ENCODE data around the gene SLC25A48.
"Not testable (repeated sequence)": the region's sequence is repeated elsewhere in the genome, so short reads cannot be mapped to it uniquely, and the experiment has no call there.

The SLC25A48 gene

DNA sequence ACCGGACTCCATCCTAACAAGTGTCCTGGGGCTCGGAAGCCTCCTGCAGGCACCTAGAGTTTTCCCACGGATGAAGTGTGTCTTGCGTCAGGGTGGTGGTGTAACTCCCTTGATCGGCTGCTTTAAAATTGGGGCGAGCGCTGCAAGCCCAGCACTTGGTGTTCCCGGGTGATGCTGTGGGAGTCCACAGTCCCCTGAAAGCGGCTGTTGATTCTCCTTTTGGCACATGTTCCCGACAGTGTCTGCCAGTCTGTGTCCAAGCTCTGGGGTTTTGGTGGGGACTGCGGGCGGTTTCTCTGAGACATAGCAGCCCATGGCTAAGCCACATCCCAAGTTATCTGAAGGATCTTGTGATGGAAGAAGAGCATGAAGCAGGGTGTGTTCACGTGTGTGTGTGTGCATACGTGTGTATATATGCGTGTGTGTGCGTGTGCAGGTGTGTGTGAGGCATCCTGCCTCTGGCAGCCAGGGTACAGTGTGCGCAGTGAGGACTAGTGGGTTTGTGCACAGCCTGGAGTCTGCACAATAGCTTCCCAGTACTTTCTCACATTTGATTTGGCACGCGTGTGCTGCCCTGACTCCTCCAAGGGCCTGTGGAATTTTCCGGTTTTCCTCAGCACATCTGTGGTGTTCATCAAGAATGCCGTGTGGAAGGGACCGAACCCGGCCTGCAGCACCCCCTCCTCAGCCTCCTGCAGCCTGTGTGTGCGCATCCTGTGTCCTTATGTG is 16.9 kb downstream of the SLC25A48 start:
- H3K4me3 ChIP-seq = no peak overlapping the region
- no peak for DNase-seq
- no peaks in the 10 kb centered on the region for H3K36me3 ChIP-seq
- no peaks in the 10 kb centered on the region for H3K4me1 ChIP-seq
- TF ChIP-seq CTCF (IDR thresholded peaks at IDR 0.05) = no peak
- H3K27me3 ChIP-seq = no peaks in the 10 kb centered on the region
- intact Hi-C loops (cut with DNase I; ENCODE audit: low total_unique reads) = no loop called here
- no peaks in the 10 kb centered on the region for H3K9me3 ChIP-seq
- no peak overlapping the region for H3K27ac ChIP-seq

DNA sequence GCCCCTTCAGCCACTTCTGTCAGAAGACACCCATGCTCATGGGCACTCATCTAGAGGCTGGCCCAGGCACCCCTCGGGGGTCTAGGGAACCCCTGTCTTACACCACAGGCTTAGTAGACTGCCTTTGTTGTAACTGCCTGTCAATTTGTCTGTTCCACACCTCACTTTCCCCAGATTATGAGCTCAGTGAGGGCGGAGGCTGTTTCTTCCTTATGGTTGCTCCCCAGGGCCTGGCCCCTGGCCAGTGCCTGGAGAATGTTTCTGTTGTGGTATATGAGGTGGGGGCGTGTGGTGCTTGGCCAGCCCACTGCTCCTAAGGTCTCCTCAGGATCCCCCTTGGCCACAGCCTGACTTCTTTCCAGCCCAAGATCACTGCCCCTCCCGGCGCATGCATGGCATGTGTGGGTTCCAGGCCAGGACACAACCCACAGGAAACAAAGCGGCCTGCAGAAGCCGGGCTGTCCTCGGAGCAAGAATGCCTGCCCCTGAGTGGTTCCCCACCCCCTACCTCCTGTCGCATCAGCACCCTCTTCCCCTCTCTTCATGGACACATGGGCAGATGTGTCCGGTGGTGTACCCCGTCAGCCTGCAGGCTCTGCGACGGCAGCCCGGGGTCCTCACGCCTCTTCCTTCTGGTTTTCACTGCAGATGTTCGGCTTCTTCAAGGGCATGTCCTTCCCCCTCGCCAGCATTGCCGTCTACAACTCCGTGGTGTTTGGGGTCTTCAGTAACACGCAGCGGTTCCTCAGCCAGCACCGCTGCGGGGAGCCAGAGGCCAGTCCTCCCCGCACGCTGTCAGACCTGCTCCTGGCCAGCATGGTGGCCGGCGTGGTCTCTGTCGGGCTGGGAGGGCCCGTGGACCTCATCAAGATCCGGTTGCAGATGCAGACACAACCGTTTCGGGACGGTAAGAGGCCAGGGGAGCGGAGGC is 17.7 kb downstream of the SLC25A48 start:
- Histone ChIP-seq H3K4me3 (no peak overlapping the region), H3K9me3 (no peaks in the 10 kb centered on the region), H3K4me1 (no peaks in the 10 kb centered on the region), H3K27me3 (no peaks in the 10 kb centered on the region), H3K27ac (no peak overlapping the region), H3K36me3 (no peaks in the 10 kb centered on the region)
- intact Hi-C loops (cut with DNase I; ENCODE audit: low total_unique reads) = no loop called here
- TF ChIP-seq CTCF (IDR thresholded peaks at IDR 0.05) = no peak
- DNase-seq = no peak

- no peak for TF ChIP-seq CTCF (IDR thresholded peaks at IDR 0.05)
- H3K36me3 ChIP-seq = no peaks in the 10 kb centered on the region
- H3K27ac ChIP-seq = no peak overlapping the region
- H3K4me1 ChIP-seq = no peaks in the 10 kb centered on the region
- H3K4me3 ChIP-seq = no peak overlapping the region
- no peaks in the 10 kb centered on the region for H3K9me3 ChIP-seq
- intact Hi-C loops (cut with DNase I; ENCODE audit: low total_unique reads) = no loop called here
- no peak for DNase-seq
- no peaks in the 10 kb centered on the region for H3K27me3 ChIP-seq
These were observed 23.3 kb downstream of the SLC25A48 start for GRCh38 chr5:135857630-135858311.

DNA sequence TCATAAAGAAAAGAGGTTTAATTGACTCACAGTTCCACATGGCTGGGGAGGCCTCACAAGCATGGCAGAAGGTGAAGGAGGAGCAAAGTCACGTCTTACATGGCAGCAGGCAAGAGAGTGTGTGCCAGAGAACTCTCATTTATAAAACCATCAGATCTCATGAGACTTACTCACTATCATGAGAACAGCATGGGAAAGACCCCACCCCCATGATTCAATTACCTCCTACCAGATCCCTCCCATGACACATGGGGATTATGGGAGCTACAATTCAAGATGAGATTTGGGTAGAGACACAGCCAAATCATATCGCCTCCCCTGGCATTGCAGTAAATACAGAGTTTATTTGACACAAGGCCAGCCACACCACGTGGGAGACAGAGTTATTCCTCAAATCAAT is 24.7 kb downstream of the SLC25A48 start:
- H3K9me3 ChIP-seq; DNase-seq; intact Hi-C loops (cut with DNase I; ENCODE audit: low total_unique reads); H3K4me3 ChIP-seq; H3K27me3 ChIP-seq; H3K4me1 ChIP-seq; H3K36me3 ChIP-seq; H3K27ac ChIP-seq: not testable (repeated sequence)

DNA sequence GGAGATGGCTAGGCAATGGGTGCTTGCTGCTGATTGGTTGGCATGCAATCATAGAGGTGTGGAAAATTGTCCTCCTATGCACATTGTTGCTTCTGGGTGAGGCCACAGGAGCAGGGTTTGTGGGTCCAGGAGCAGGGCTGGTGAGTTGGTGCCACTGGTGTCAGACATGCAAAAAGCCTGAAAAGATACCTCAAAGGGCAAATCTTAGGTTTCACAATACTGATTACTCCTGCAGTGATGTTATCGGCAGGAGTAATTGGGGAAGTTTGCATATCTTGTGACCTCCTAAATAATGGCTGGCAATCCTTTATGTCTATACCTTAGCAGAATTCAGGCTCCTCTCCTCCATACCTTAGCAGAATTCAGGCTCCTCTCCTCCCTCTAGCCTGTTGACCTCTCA is 25.2 kb downstream of the SLC25A48 start:
- intact Hi-C loops (cut with DNase I; ENCODE audit: low total_unique reads) = no loop called here
- no peak for TF ChIP-seq CTCF (IDR thresholded peaks at IDR 0.05)
- H3K4me3 ChIP-seq = no peak overlapping the region

More for the DNA sequence above, 25.2 kb downstream of the SLC25A48 start:
- Histone ChIP-seq H3K27ac (no peak overlapping the region), H3K27me3 (no peaks in the 10 kb centered on the region), H3K9me3 (no peaks in the 10 kb centered on the region), H3K4me1 (no peaks in the 10 kb centered on the region), H3K36me3 (no peaks in the 10 kb centered on the region)
- DNase-seq = no peak
